ENCODE data around the gene MED22.
"Not testable (repeated sequence)": the region's sequence is repeated elsewhere in the genome, so short reads cannot be mapped to it uniquely, and the experiment has no call there.

Gene MED22

DNA sequence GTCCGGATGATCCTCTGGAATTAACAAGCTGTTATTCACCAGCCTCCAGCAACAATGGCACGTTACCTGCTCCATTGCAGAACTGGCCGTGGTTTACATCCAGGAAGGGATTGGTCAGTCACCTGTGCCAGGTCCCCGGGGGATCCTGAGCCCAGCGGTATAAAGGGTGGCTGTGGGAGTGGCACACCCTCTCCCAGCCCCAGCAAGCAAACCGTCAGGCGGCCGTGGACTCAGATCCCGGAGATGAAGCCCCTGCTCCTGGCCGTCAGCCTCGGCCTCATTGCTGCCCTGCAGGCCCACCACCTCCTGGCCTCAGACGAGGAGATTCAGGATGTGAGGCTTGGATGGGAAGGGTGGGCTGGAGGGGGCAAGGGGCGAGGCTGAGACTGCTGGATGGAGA lies 30.4 kb downstream of the MED22 start:
- not testable (repeated sequence) for H3K9me3 ChIP-seq (ENCODE audit: control insufficient read depth, low read length); H3K18ac ChIP-seq (ENCODE audit: low read depth in 1 of 2, low read length in 2 of 2); H3K36me3 ChIP-seq (ENCODE audit: control insufficient read depth in 1 of 2, insufficient read depth in 2 of 2, low read depth in 1 of 2, low read length in 2 of 2); H2BK120ac ChIP-seq (ENCODE audit: low read depth, low read length); H3K4me3 ChIP-seq (ENCODE audit: insufficient read depth in 1 of 2, low read depth in 1 of 2, low read length in 2 of 2); H3K23ac ChIP-seq (ENCODE audit: low read length in 2 of 2); H3K79me1 ChIP-seq (replicated peaks; ENCODE audit: low read length, poor library complexity, severe bottlenecking); H2AFZ ChIP-seq (ENCODE audit: low read depth, low read length); H4K8ac ChIP-seq (ENCODE audit: low read length); H3K4me1 ChIP-seq (ENCODE audit: control insufficient read depth, insufficient read depth, low read depth, low read length); H2BK15ac ChIP-seq (ENCODE audit: low read depth, poor library complexity, severe bottlenecking); H4K91ac ChIP-seq (ENCODE audit: low read length); H2BK5ac ChIP-seq (ENCODE audit: low read depth, low read length, poor library complexity, severe bottlenecking); H3K4ac ChIP-seq (ENCODE audit: low read depth in 1 of 2, low read length in 2 of 2); H3K27ac ChIP-seq (ENCODE audit: low read length, poor library complexity, severe bottlenecking); H3K4me2 ChIP-seq (ENCODE audit: low read length, poor library complexity, severe bottlenecking); H3K14ac ChIP-seq (ENCODE audit: low read length in 2 of 2); H2BK12ac ChIP-seq (ENCODE audit: low read length in 2 of 2); DNase-seq; H2AK5ac ChIP-seq (ENCODE audit: low read length, severe bottlenecking); H3K9ac ChIP-seq (ENCODE audit: low read length)
- H3K27me3 ChIP-seq (ENCODE audit: control insufficient read depth in 1 of 2, insufficient read depth in 1 of 2, low read length in 2 of 2), result peaks cover 0 to 15% of the 10 kb centered on the region in 2 experiments
- 94% methylated on average over 4 of the region's 13 CpGs for WGBS

DNA sequence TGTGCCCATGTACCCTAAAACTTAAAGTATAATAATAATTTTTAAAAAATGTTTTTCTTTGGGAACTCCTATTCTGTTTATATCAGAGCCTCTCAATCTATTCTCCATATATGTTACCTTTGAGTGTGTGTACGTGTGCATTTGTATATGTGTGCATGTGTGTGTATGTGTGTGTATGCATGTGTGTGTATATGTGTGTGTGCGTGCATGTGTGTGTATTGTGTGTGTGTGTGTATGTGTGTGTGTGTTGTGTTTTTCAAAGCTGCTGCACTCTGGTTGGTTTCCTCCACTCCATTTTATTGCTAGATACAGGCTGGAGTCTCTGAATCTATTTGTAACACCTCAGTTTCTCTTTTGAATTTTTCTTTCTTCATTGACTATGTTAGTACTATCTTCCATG lies 31.9 kb downstream of the MED22 start:
- Histone ChIP-seq H3K9ac (ENCODE audit: low read length) (no peak overlapping the region), H4K91ac (ENCODE audit: low read length) (no peak overlapping the region), H3K4me2 (ENCODE audit: low read length, poor library complexity, severe bottlenecking) (no peak overlapping the region), H2BK15ac (ENCODE audit: low read depth, poor library complexity, severe bottlenecking) (no peak overlapping the region), H3K27ac (ENCODE audit: low read length, poor library complexity, severe bottlenecking) (no peak overlapping the region), H4K8ac (ENCODE audit: low read length) (no peak overlapping the region), H2AK5ac (ENCODE audit: low read length, severe bottlenecking) (no peak overlapping the region), H3K9me3 (ENCODE audit: control insufficient read depth, low read length) (no peaks in the 10 kb centered on the region), H3K4ac (ENCODE audit: low read depth in 1 of 2, low read length in 2 of 2) (no peak overlapping the region), H2BK5ac (ENCODE audit: low read depth, low read length, poor library complexity, severe bottlenecking) (no peak overlapping the region), H2BK120ac (ENCODE audit: low read depth, low read length) (no peak overlapping the region), H3K14ac (ENCODE audit: low read length in 2 of 2) (no peak overlapping the region), H3K27me3 (ENCODE audit: control insufficient read depth in 1 of 2, insufficient read depth in 1 of 2, low read length in 2 of 2) (peaks cover 0 to 8% of the 10 kb centered on the region in 2 experiments), H3K4me1 (ENCODE audit: control insufficient read depth, insufficient read depth, low read depth, low read length) (no peaks in the 10 kb centered on the region), H2BK12ac (ENCODE audit: low read length in 2 of 2) (no peak overlapping the region), H3K23ac (ENCODE audit: low read length in 2 of 2) (no peak overlapping the region), H3K18ac (ENCODE audit: low read depth in 1 of 2, low read length in 2 of 2) (no peak overlapping the region), H3K4me3 (ENCODE audit: insufficient read depth in 1 of 2, low read depth in 1 of 2, low read length in 2 of 2) (no peak overlapping the region), H2AFZ (ENCODE audit: low read depth, low read length) (no peak overlapping the region), H3K79me1 (replicated peaks; ENCODE audit: low read length, poor library complexity, severe bottlenecking) (no peaks in the 10 kb centered on the region), H3K36me3 (ENCODE audit: control insufficient read depth in 1 of 2, insufficient read depth in 2 of 2, low read depth in 1 of 2, low read length in 2 of 2) (no peaks in the 10 kb centered on the region)
- DNase-seq, result no peak
- WGBS, result 61% methylated on average over 2 of the region's 2 CpGs

DNA sequence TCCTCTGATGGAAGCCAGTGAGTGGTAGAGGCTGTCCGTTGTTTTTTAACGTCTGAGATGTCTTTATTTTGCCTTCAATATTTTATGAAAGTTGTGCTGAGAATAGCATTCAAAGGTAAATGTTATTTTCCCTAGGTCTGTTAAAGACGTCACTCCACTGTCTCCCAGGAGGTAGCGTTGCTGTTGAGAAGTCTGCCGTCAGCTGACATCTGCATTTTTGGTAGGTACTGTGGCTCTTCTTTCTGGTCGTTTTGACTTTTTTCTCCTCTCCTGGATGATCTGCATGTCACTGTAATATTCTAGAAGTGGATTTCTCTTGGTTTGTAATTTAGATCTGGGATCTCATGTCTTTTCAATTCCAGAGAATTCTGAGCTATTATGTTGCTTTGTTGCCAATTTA lies 38.3 kb downstream of the MED22 start:
- no peak overlapping the region for H3K4me2 ChIP-seq (ENCODE audit: low read length, poor library complexity, severe bottlenecking)
- H4K91ac ChIP-seq (ENCODE audit: low read length), result no peak overlapping the region
- WGBS, result 78% methylated on average over 6 of the region's 6 CpGs
- H2BK120ac ChIP-seq (ENCODE audit: low read depth, low read length), result no peak overlapping the region
- H2BK5ac ChIP-seq (ENCODE audit: low read depth, low read length, poor library complexity, severe bottlenecking), result no peak overlapping the region
- DNase-seq, result no peak
- H2BK12ac ChIP-seq (ENCODE audit: low read length in 2 of 2), result no peak overlapping the region
- no peak overlapping the region for H3K23ac ChIP-seq (ENCODE audit: low read length in 2 of 2)
- H2AK5ac ChIP-seq (ENCODE audit: low read length, severe bottlenecking), result no peak overlapping the region
- no peak overlapping the region for H4K8ac ChIP-seq (ENCODE audit: low read length)
- H2BK15ac ChIP-seq (ENCODE audit: low read depth, poor library complexity, severe bottlenecking), result no peak overlapping the region
- no peak overlapping the region for H3K27ac ChIP-seq (ENCODE audit: low read length, poor library complexity, severe bottlenecking)
- no peak overlapping the region for H3K18ac ChIP-seq (ENCODE audit: low read depth in 1 of 2, low read length in 2 of 2)
- no peak overlapping the region for H3K4me3 ChIP-seq (ENCODE audit: insufficient read depth in 1 of 2, low read depth in 1 of 2, low read length in 2 of 2)
- no peaks in the 10 kb centered on the region for H3K9me3 ChIP-seq (ENCODE audit: control insufficient read depth, low read length)
- no peaks in the 10 kb centered on the region for H3K79me1 ChIP-seq (replicated peaks; ENCODE audit: low read length, poor library complexity, severe bottlenecking)
- H3K4me1 ChIP-seq (ENCODE audit: control insufficient read depth, insufficient read depth, low read depth, low read length), result peaks cover 10% of the 10 kb centered on the region
- no peaks in the 10 kb centered on the region for H3K36me3 ChIP-seq (ENCODE audit: control insufficient read depth in 1 of 2, insufficient read depth in 2 of 2, low read depth in 1 of 2, low read length in 2 of 2)
- H3K27me3 ChIP-seq (ENCODE audit: control insufficient read depth in 1 of 2, insufficient read depth in 1 of 2, low read length in 2 of 2), result peaks cover 0 to 30% of the 10 kb centered on the region in 2 experiments
- no peak overlapping the region for H3K4ac ChIP-seq (ENCODE audit: low read depth in 1 of 2, low read length in 2 of 2)
- H3K14ac ChIP-seq (ENCODE audit: low read length in 2 of 2), result no peak overlapping the region
- H2AFZ ChIP-seq (ENCODE audit: low read depth, low read length), result no peak overlapping the region
- no peak overlapping the region for H3K9ac ChIP-seq (ENCODE audit: low read length)

DNA sequence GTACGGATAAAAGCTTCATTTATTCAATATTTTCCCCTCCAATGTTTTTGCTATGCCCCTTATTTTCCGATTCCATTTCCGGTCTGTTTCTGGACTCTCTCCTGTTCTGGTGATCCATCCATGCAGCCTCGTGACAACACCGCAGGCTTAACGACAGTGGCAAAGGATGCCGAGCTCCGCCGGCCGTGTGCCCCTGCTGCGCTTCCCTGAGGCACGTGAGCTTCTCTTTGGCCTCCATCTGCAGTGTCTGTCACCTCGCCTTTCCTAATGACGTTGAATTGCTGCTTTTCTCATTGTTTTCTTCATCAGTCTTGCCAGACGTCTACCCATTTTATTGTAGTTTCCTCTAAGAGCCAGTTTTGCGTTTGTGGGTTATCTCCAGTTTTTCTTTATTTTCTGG lies 40.6 kb downstream of the MED22 start:
- H2BK5ac ChIP-seq (ENCODE audit: low read depth, low read length, poor library complexity, severe bottlenecking), result no peak overlapping the region
- H3K18ac ChIP-seq (ENCODE audit: low read depth in 1 of 2, low read length in 2 of 2), result no peak overlapping the region
- H3K4me3 ChIP-seq (ENCODE audit: insufficient read depth in 1 of 2, low read depth in 1 of 2, low read length in 2 of 2), result no peak overlapping the region
- no peaks in the 10 kb centered on the region for H3K79me1 ChIP-seq (replicated peaks; ENCODE audit: low read length, poor library complexity, severe bottlenecking)
- H3K27ac ChIP-seq (ENCODE audit: low read length, poor library complexity, severe bottlenecking), result no peak overlapping the region
- no peak overlapping the region for H2BK15ac ChIP-seq (ENCODE audit: low read depth, poor library complexity, severe bottlenecking)
- no peak overlapping the region for H4K91ac ChIP-seq (ENCODE audit: low read length)
- H2AFZ ChIP-seq (ENCODE audit: low read depth, low read length), result no peak overlapping the region
- H2AK5ac ChIP-seq (ENCODE audit: low read length, severe bottlenecking), result no peak overlapping the region
- WGBS, result 77% methylated on average over 15 of the region's 16 CpGs
- no peak for DNase-seq
- no peak overlapping the region for H4K8ac ChIP-seq (ENCODE audit: low read length)
- H3K9ac ChIP-seq (ENCODE audit: low read length), result no peak overlapping the region
- no peaks in the 10 kb centered on the region for H3K36me3 ChIP-seq (ENCODE audit: control insufficient read depth in 1 of 2, insufficient read depth in 2 of 2, low read depth in 1 of 2, low read length in 2 of 2)
- no peak overlapping the region for H3K23ac ChIP-seq (ENCODE audit: low read length in 2 of 2)
- H3K14ac ChIP-seq (ENCODE audit: low read length in 2 of 2), result no peak overlapping the region
- no peak overlapping the region for H2BK12ac ChIP-seq (ENCODE audit: low read length in 2 of 2)
- H3K9me3 ChIP-seq (ENCODE audit: control insufficient read depth, low read length), result no peaks in the 10 kb centered on the region
- H3K4ac ChIP-seq (ENCODE audit: low read depth in 1 of 2, low read length in 2 of 2), result no peak overlapping the region
- H3K27me3 ChIP-seq (ENCODE audit: control insufficient read depth in 1 of 2, insufficient read depth in 1 of 2, low read length in 2 of 2), result peaks cover 3 to 49% of the 10 kb centered on the region in 2 experiments
- H3K4me1 ChIP-seq (ENCODE audit: control insufficient read depth, insufficient read depth, low read depth, low read length), result peaks cover 12% of the 10 kb centered on the region
- H2BK120ac ChIP-seq (ENCODE audit: low read depth, low read length), result no peak overlapping the region
- H3K4me2 ChIP-seq (ENCODE audit: low read length, poor library complexity, severe bottlenecking), result no peak overlapping the region

Data from mesenchymal stem cell (in vitro differentiated cells and primary cell).